ENCODE measurements around the gene TRIM31.

- TF ChIP-seq CTCF (tag by site-specific recombination; IDR thresholded peaks at IDR 0.05): no peak
- no peak for TF ChIP-seq ZBTB8A (tag by site-specific recombination; IDR thresholded peaks at IDR 0.05)
Measured at GRCh38 chr6:30160785-30161531, 48.1 kb upstream of the TRIM31 start, which contains the start of gene TRIM10.
